ENCODE data around the gene GPRC5D.

GRCh38 chr12:12896260-12896659, 55.7 kb downstream of the GPRC5D start:
- no peak for TF ChIP-seq POLR2A (IDR thresholded peaks at IDR 0.05; ENCODE audit: low read depth, low read length)
- TF ChIP-seq TAF1 (IDR thresholded peaks at IDR 0.05; ENCODE audit: low read depth, low read length) = no peak
- no peak for TF ChIP-seq POLR2AphosphoS5 (IDR thresholded peaks at IDR 0.05; ENCODE audit: low read depth, low read length)
- TF ChIP-seq SPI1 (IDR thresholded peaks at IDR 0.05; ENCODE audit: low read depth, low read length) = no peak

All from GM12891 (cell line).